ENCODE measurements around the gene GLYATL3.

GLYATL3 gene

GRCh38 chr6:49499623-49500022 lies at the start of gene GLYATL3:
Gene GLYATL3 (plus strand): TSS chr6:49499923. CDS start chr6:49511991, 12,068 bp downstream.
- peaks cover 3% of the 10 kb centered on the region; the same call in 1 of the 2 replicates for H3K36me3 ChIP-seq (ENCODE audit: control insufficient read depth, insufficient read depth, low read length)
- H3K9ac ChIP-seq (ENCODE audit: low read depth, low read length), result no peak within 1 kb of the TSS
- H3K27ac ChIP-seq (ENCODE audit: low read depth, low read length), result no peak within 1 kb of the TSS
- no peaks in the 10 kb centered on the region for H3K4me1 ChIP-seq (ENCODE audit: control insufficient read depth, insufficient read depth, low read length)
- H3K27me3 ChIP-seq (ENCODE audit: control insufficient read depth, insufficient read depth, low read length), result no peaks in the 10 kb centered on the region
- H3K9me3 ChIP-seq (ENCODE audit: control insufficient read depth, insufficient read depth, low read length), result no peaks in the 10 kb centered on the region
- no peak within 1 kb of the TSS for H3K4me3 ChIP-seq (ENCODE audit: low read depth, low read length)

- H3K27me3 ChIP-seq (ENCODE audit: control insufficient read depth, insufficient read depth, low read length), result no peaks in the 10 kb centered on the region
- H3K36me3 ChIP-seq (ENCODE audit: control insufficient read depth, insufficient read depth, low read length), result peaks cover 48% of the 10 kb centered on the region
- H3K9me3 ChIP-seq (ENCODE audit: control insufficient read depth, insufficient read depth, low read length), result no peaks in the 10 kb centered on the region
- no peak overlapping the region for H3K4me3 ChIP-seq (ENCODE audit: low read depth, low read length)
- H3K9ac ChIP-seq (ENCODE audit: low read depth, low read length), result no peak overlapping the region
- no peaks in the 10 kb centered on the region for H3K4me1 ChIP-seq (ENCODE audit: control insufficient read depth, insufficient read depth, low read length)
- H3K27ac ChIP-seq (ENCODE audit: low read depth, low read length), result no peak overlapping the region
These were observed 46.5 kb upstream of the GLYATL3 start for GRCh38 chr6:49453221-49453620.

- no peaks in the 10 kb centered on the region for H3K9me3 ChIP-seq (ENCODE audit: control insufficient read depth, insufficient read depth, low read length)
These were observed 44.7 kb upstream of the GLYATL3 start for GRCh38 chr6:49454787-49455709.

GRCh38 chr6:49457771-49458170 lies 42.0 kb upstream of the GLYATL3 start:
- Histone ChIP-seq H3K4me1 (ENCODE audit: control insufficient read depth, insufficient read depth, low read length) (peaks cover 5% of the 10 kb centered on the region; the same call in 1 of the 2 replicates), H3K9me3 (ENCODE audit: control insufficient read depth, insufficient read depth, low read length) (no peaks in the 10 kb centered on the region), H3K4me3 (ENCODE audit: low read depth, low read length) (no peak overlapping the region), H3K27me3 (ENCODE audit: control insufficient read depth, insufficient read depth, low read length) (no peaks in the 10 kb centered on the region), H3K9ac (ENCODE audit: low read depth, low read length) (no peak overlapping the region), H3K27ac (ENCODE audit: low read depth, low read length) (no peak overlapping the region), H3K36me3 (ENCODE audit: control insufficient read depth, insufficient read depth, low read length) (peaks cover 24% of the 10 kb centered on the region; the same call in 1 of the 2 replicates)

More at GRCh38 chr6:49454787-49455709, 44.7 kb upstream of the GLYATL3 start:
- Histone ChIP-seq H3K9ac (ENCODE audit: low read depth, low read length) (no peak overlapping the region), H3K36me3 (ENCODE audit: control insufficient read depth, insufficient read depth, low read length) (peaks cover 40% of the 10 kb centered on the region), H3K27me3 (ENCODE audit: control insufficient read depth, insufficient read depth, low read length) (no peaks in the 10 kb centered on the region), H3K4me1 (ENCODE audit: control insufficient read depth, insufficient read depth, low read length) (no peaks in the 10 kb centered on the region), H3K4me3 (ENCODE audit: low read depth, low read length) (no peak overlapping the region), H3K27ac (ENCODE audit: low read depth, low read length) (no peak overlapping the region)

GRCh38 chr6:49462071-49462470 lies 37.7 kb upstream of the GLYATL3 start:
- Histone ChIP-seq H3K36me3 (ENCODE audit: control insufficient read depth, insufficient read depth, low read length) (peaks cover 7% of the 10 kb centered on the region), H3K27me3 (ENCODE audit: control insufficient read depth, insufficient read depth, low read length) (no peaks in the 10 kb centered on the region), H3K4me3 (ENCODE audit: low read depth, low read length) (peak overlapping the region; percentile 97), H3K9me3 (ENCODE audit: control insufficient read depth, insufficient read depth, low read length) (no peaks in the 10 kb centered on the region), H3K4me1 (ENCODE audit: control insufficient read depth, insufficient read depth, low read length) (peaks cover 11% of the 10 kb centered on the region; the same call in 1 of the 2 replicates), H3K9ac (ENCODE audit: low read depth, low read length) (no peak overlapping the region), H3K27ac (ENCODE audit: low read depth, low read length) (no peak overlapping the region)

- Histone ChIP-seq H3K27me3 (ENCODE audit: control insufficient read depth, insufficient read depth, low read length) (no peaks in the 10 kb centered on the region), H3K4me1 (ENCODE audit: control insufficient read depth, insufficient read depth, low read length) (peaks cover 11% of the 10 kb centered on the region; the same call in 1 of the 2 replicates), H3K4me3 (ENCODE audit: low read depth, low read length) (peak overlapping the region; percentile 97)
These were observed 37.2 kb upstream of the GLYATL3 start for GRCh38 chr6:49462599-49462926.

GRCh38 chr6:49462927-49463611 lies 36.7 kb upstream of the GLYATL3 start, which contains the start of the genes CENPQ and MMUT:
Gene CENPQ (plus strand): TSS chr6:49463370. CDS start chr6:49470177, 6,807 bp downstream.
Gene MMUT (minus strand): TSS chr6:49463253. CDS start chr6:49459466, 3,787 bp downstream.
- Histone ChIP-seq H3K27me3 (ENCODE audit: control insufficient read depth, insufficient read depth, low read length) (no peaks in the 10 kb centered on the region), H3K36me3 (ENCODE audit: control insufficient read depth, insufficient read depth, low read length) (peaks cover 3% of the 10 kb centered on the region; the same call in 1 of the 2 replicates), H3K4me3 (ENCODE audit: low read depth, low read length) (peak within 1 kb of the TSS; percentile 97), H3K9ac (ENCODE audit: low read depth, low read length) (peak within 1 kb of the TSS; percentile 95), H3K27ac (ENCODE audit: low read depth, low read length) (peak within 1 kb of the TSS; percentile 94), H3K4me1 (ENCODE audit: control insufficient read depth, insufficient read depth, low read length) (peaks cover 11% of the 10 kb centered on the region; the same call in 1 of the 2 replicates), H3K9me3 (ENCODE audit: control insufficient read depth, insufficient read depth, low read length) (no peaks in the 10 kb centered on the region)

More at GRCh38 chr6:49462599-49462926, 37.2 kb upstream of the GLYATL3 start:
- Histone ChIP-seq H3K27ac (ENCODE audit: low read depth, low read length) (peak overlapping the region; percentile 37), H3K9me3 (ENCODE audit: control insufficient read depth, insufficient read depth, low read length) (no peaks in the 10 kb centered on the region), H3K36me3 (ENCODE audit: control insufficient read depth, insufficient read depth, low read length) (peaks cover 3% of the 10 kb centered on the region; the same call in 1 of the 2 replicates), H3K9ac (ENCODE audit: low read depth, low read length) (peak overlapping the region; percentile 49)

- peaks cover 11% of the 10 kb centered on the region; the same call in 1 of the 2 replicates for H3K4me1 ChIP-seq (ENCODE audit: control insufficient read depth, insufficient read depth, low read length)
- H3K9me3 ChIP-seq (ENCODE audit: control insufficient read depth, insufficient read depth, low read length), result no peaks in the 10 kb centered on the region
- H3K4me3 ChIP-seq (ENCODE audit: low read depth, low read length), result peak overlapping the region; percentile 97
- peak overlapping the region; percentile 95 for H3K9ac ChIP-seq (ENCODE audit: low read depth, low read length)
- no peaks in the 10 kb centered on the region for H3K27me3 ChIP-seq (ENCODE audit: control insufficient read depth, insufficient read depth, low read length)
- peaks cover 3% of the 10 kb centered on the region; the same call in 1 of the 2 replicates for H3K36me3 ChIP-seq (ENCODE audit: control insufficient read depth, insufficient read depth, low read length)
- peak overlapping the region; percentile 94 for H3K27ac ChIP-seq (ENCODE audit: low read depth, low read length)
These were observed 36.1 kb upstream of the GLYATL3 start for GRCh38 chr6:49463612-49463967.

GRCh38 chr6:49464691-49465090 lies 35.0 kb upstream of the GLYATL3 start:
- Histone ChIP-seq H3K4me3 (ENCODE audit: low read depth, low read length) (peak overlapping the region; percentile 97), H3K27ac (ENCODE audit: low read depth, low read length) (no peak overlapping the region), H3K36me3 (ENCODE audit: control insufficient read depth, insufficient read depth, low read length) (no peaks in the 10 kb centered on the region; the same call in 1 of the 2 replicates), H3K4me1 (ENCODE audit: control insufficient read depth, insufficient read depth, low read length) (peaks cover 11% of the 10 kb centered on the region; the same call in 1 of the 2 replicates), H3K9me3 (ENCODE audit: control insufficient read depth, insufficient read depth, low read length) (no peaks in the 10 kb centered on the region), H3K27me3 (ENCODE audit: control insufficient read depth, insufficient read depth, low read length) (no peaks in the 10 kb centered on the region), H3K9ac (ENCODE audit: low read depth, low read length) (no peak overlapping the region)

- Histone ChIP-seq H3K27ac (ENCODE audit: low read depth, low read length) (no peak overlapping the region), H3K9me3 (ENCODE audit: control insufficient read depth, insufficient read depth, low read length) (no peaks in the 10 kb centered on the region), H3K27me3 (ENCODE audit: control insufficient read depth, insufficient read depth, low read length) (no peaks in the 10 kb centered on the region), H3K4me1 (ENCODE audit: control insufficient read depth, insufficient read depth, low read length) (0 out of 2 replicates have a peak, but pooled peaks cover 6% of the 10 kb centered on the region), H3K4me3 (ENCODE audit: low read depth, low read length) (no peak overlapping the region), H3K36me3 (ENCODE audit: control insufficient read depth, insufficient read depth, low read length) (peaks cover 27% of the 10 kb centered on the region), H3K9ac (ENCODE audit: low read depth, low read length) (no peak overlapping the region)
These were observed 31.7 kb upstream of the GLYATL3 start for GRCh38 chr6:49468042-49468441.
